Measurements from ENCODE around the gene NECTIN3. TPM values are rescaled to one million over a fixed set of nuclear protein-coding genes. Genes with fewer than 3 reads are reported as not detected.

NECTIN3 gene
- total and polyA plus RNA-seq, 2 of the 4 experiments (the other 2 are of a cell fraction): 34.7 to 155 TPM

- Histone ChIP-seq H4K8ac (ENCODE audit: low read depth in 2 of 2, low read length in 2 of 2) (no peak overlapping the region), H2BK15ac (ENCODE audit: low read depth, low read length) (no peak overlapping the region), H3K23ac (ENCODE audit: low read depth, low read length) (no peak overlapping the region), H2BK20ac (ENCODE audit: low read depth, low read length) (no peak overlapping the region), H3K18ac (ENCODE audit: low read depth, low read length) (no peak overlapping the region), H2AFZ (replicated peaks; ENCODE audit: low read length, poor library complexity) (no peak overlapping the region), H3K56ac (ENCODE audit: extremely low read depth, insufficient read depth, low read length) (no peak overlapping the region), H3K27me3 (ENCODE audit: control insufficient read depth, insufficient read depth, low read length) (no peaks in the 10 kb centered on the region), H3K4me2 (ENCODE audit: low read depth, low read length) (no peak overlapping the region), H3K4me1 (ENCODE audit: control insufficient read depth, insufficient read depth, low read length) (no peaks in the 10 kb centered on the region), H3K27ac (ENCODE audit: insufficient read depth, low read length) (no peak overlapping the region), H2BK5ac (ENCODE audit: low read depth, low read length, poor library complexity, severe bottlenecking) (no peak overlapping the region), H3K4ac (ENCODE audit: low read depth, low read length) (no peak overlapping the region), H3K9me3 (ENCODE audit: control insufficient read depth, insufficient read depth, low read length) (no peaks in the 10 kb centered on the region), H3K36me3 (ENCODE audit: control insufficient read depth, insufficient read depth, low read length) (no peaks in the 10 kb centered on the region), H4K5ac (ENCODE audit: low read depth, low read length) (no peak overlapping the region), H3K9me1 (ENCODE audit: insufficient read depth, low read length) (no peaks in the 10 kb centered on the region; the same call in 1 of the 2 replicates), H4K20me1 (ENCODE audit: insufficient read depth, low read length) (no peaks in the 10 kb centered on the region), H2AK9ac (replicated peaks; ENCODE audit: low read depth, low read length, poor library complexity) (no peak overlapping the region), H3K9ac (ENCODE audit: low read depth, low read length) (no peak overlapping the region), H3K4me3 (ENCODE audit: insufficient read depth, low read depth, low read length) (no peak overlapping the region), H2AK5ac (ENCODE audit: low read depth, low read length) (no peak overlapping the region), H4K91ac (ENCODE audit: insufficient read depth, low read depth, low read length) (no peak overlapping the region), H2BK120ac (ENCODE audit: low read depth, low read length) (no peak overlapping the region), H3K79me1 (ENCODE audit: low read depth in 1 of 2, low read length in 2 of 2) (no peaks in the 10 kb centered on the region), H3K14ac (replicated peaks; ENCODE audit: low read depth, low read length) (no peak overlapping the region)
- ChIA-PET CTCF (no interaction called here), POLR2A (ENCODE audit: unreplicated experiment) (no interaction called here)
- DNase-seq (no peak), ATAC-seq (ENCODE audit: low read depth) (no peak)
- no peak for TF ChIP-seq POLR2A (IDR thresholded peaks at IDR 0.05; ENCODE audit: low read depth, low read length)
- peak; percentile 20; the same call in 1 of the 2 replicates for TF ChIP-seq MAFK (IDR thresholded peaks at IDR 0.05; ENCODE audit: low read depth, low read length)
- no peak for TF ChIP-seq RCOR1 (IDR thresholded peaks at IDR 0.05; ENCODE audit: insufficient replicate concordance, low read length)
- TF ChIP-seq NFE2L2 (IDR thresholded peaks at IDR 0.05; ENCODE audit: low read depth, low read length): no peak
- no CpG with 5 or more reads among the region's 2 CpGs for WGBS, 2 experiments (ENCODE audit: extremely low coverage in 2 of 2, insufficient read length in 1 of 2)
- intact Hi-C loops (cut with micrococcal nuclease) (no loop called here), in situ Hi-C loops (cut with MboI; ENCODE audit: low sequenced_read_pairs) (no loop called here), dilution Hi-C loops (cut with HindIII; ENCODE audit: low sequenced_read_pairs, unreplicated experiment) (no loop called here)
- no TSS peak for BruUV-seq (replicated peaks)
Observed at GRCh38 chr3:111031538-111031937, 40.1 kb upstream of the NECTIN3 start.

Measured in IMR-90 (cell line).